Activated T-helper 9 cell treated with anti-CD3 and anti-CD28 coated beads, Interleukin-2, amount 50 U/mL, for 16 hours (primary cell): ENCODE measurements around the gene DYSF.

ENCODE experiments used
- DNase-seq: peaks from one replicate; pipeline ENCODE4 v3.0.0-alpha.2; 2020; ENCODE audit warnings: low read depth

Gene DYSF

DNA sequence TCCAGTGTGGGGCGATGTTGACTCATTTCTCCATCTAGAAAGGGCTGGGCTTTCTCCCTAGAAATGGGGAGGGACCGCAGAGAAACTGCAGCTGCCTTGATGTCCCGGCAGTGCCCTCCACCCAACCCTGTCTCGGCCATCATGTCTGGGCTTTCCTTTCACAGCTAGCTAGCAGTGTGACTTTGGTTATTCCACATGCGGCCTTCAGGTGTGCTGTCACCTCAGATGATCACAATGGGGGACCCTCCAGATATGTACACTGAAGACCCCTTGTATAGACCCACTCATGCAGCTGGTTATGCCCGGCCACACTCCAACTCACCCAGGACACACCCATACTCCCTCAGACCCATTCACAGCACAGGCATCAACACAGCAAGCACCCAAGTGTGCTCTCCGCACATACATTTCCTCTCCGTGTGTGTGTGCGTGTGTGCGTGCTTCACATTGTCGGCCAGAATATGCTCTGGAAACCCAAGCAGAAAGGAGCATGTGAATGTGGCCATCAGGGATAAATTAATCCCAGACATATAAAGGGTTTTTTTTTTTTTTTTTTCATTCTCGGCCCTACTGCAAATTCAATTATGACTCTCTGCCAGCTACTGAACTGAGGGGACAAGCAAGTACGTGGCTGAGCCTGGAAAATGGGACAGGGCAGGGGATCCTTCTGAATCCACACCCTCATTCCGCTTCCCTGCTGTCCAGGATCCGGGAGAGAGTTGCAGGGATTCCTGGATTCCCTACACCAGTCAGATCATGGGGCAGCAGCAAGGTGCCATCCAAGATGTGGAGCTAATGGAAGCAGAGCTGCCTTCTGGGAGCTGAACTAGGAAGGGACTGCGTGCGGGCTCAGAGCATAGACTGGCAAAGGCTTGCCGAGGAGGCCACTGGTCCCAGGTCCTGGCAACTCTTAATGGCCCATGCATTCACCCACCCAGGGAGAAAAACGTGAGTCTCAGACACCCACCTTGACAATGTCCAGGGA, 240.2 kb downstream of the DYSF start:
- no peak for DNase-seq

DNA sequence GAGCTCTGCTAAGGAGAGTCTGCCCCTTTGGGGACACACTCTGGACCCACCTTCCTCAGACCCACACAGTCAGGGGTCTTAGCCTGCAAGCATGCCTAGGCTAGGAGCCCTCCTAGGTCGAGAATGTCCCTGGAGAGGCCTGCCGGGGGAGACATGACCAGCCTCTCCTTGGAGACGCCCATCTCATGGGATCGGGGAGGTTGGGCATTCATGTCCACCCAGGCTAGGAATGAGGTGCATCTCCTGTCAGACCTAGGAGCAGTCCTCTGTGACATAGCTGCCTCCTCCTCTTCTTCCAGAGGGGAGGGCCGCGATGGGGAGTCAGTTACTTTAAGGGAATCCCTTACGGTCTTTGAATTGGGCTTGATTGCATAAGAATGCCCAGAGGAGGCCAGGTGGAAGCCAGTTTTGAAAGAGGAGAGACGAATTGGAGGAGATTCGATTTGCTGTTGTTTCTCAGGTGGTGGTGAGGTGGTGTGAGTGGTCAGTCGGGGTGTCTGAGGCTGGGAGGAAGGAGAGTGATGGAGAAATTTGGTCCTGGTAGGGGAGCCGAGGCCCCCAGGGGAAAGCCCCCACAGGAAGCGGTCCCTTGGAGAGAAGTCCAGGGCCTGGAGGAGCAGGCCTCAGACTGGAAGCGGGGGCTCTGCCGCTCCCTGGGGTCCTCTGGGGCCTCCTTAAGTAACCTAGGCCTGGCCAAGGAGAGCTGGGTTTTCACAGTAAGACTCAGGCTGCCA, 241.3 kb downstream of the DYSF start:
- no peak for DNase-seq

DNA sequence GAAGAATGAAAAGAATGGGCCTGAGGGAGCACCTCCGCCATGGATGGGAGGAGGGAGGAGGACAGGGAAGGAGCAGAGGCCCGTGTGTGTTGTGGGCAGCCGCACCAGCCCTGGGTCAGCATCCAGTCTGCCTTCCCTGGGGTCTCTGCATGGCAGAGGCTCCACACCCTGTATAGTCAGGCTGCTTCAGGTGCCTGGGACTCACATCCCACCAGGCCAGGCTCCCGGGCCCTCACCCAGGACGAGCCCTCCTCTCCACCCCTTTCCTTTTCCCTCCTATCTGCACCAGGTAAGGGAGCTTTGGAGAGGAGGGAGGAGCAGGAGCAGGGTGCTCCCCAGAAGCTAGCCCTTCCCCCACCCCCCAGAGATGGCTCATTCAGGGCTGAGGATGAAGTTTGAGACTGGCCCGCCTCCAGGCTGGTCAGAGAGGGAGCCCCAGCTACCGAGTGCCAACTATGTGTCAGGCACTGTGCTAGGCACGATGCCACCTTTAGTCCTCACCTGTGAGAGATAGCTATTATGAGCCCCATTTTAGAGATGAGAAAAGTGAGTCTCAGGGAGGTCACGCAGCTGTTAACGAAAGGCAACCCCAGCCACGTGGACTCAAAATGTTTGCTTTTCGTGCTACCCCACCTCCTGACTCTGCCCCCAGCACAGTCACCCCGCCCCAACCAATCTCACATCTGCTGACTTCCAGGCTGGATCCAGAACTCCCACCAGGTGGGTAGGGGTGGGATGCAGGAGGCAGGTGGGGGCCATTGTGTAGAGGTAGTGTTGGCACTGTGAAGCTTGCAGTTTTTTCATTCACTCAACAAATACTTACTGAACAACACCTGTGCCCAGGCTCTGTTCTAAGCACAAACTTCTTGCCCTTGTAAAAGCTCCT, 242.1 kb downstream of the DYSF start:
- no peak for DNase-seq

DNA sequence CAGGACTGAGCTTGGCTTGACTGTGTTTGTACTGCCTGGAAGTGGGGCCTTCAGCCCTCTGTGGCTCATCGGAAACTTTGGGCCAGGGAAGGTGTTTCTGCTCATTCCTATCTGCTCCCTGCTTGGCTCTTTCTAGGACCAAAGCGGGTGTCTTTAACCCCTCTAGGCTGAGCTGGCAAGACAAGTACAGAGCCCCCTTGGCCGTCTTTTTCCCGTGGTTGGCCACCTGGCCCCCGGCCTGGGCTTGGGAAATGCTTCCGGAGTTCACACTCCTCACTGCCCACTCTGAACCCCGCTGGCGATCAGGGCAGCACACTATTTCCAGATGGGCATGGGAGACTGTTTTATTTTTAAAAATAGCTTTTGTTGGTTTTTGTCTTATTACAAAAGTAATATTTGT, 243.0 kb downstream of the DYSF start:
- DNase-seq: no peak

DNA sequence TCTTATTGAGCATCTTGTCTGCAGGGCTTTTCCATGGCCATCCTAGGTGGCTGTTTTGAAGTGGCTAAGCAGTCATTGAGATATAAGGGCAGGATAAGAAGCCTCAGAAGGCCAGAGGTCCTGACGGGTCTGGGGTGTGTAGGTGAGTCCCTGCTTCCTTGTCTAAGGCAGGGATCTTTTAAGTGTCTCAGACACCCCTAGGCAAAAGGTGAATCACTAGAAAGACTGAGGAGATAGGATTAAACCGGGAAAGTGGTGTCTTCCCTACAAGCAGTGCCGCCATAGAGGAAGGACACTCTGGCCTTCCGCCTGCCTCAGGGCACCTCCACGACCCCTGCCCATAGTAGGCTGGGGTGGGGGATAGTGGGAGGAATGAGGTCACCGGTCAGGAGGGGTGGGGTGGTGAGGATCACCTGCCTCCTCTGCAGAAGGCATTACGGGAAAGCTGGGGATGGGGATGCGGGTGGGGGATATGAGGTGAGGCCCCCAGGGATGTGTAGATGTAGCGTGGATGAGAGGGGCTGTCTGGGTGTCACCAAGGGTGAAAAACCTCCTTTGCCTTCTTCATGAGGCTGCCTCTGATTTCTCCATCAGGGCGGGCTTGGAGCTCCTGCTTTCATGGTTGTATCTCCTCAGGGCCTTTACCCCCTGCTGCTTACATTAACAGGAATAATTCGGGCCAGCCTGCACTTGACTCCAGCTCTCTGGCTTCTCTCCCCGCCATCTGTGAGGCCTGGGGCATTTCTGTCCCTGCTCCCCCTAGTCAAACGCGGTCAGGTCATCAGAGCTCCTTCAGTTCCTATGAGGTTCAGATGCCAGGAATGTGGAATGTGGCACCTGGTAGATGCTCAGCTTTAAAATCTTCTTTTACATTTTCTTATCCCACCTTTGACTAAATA, 244.0 kb downstream of the DYSF start:
- DNase-seq: no peak

DNA sequence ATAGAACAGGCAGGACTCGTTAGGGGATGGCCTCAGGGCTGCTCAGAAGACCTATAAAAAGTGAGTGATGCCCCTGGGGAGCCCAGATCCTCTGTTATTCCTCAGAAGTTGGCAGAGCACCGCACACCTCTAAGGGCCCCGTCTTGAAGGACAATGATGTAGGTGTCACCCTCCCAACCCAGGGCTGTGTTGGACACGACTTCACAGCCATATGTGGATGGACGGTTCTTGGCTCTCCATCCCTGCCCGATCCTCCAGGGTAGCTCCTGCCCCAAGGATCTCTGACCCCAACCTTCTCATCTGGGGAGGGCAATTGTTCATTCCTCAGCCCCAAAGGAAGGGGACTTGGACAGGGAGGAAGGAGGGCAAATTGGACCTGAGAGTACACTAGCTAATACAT, 246.1 kb downstream of the DYSF start:
- DNase-seq: no peak

DNA sequence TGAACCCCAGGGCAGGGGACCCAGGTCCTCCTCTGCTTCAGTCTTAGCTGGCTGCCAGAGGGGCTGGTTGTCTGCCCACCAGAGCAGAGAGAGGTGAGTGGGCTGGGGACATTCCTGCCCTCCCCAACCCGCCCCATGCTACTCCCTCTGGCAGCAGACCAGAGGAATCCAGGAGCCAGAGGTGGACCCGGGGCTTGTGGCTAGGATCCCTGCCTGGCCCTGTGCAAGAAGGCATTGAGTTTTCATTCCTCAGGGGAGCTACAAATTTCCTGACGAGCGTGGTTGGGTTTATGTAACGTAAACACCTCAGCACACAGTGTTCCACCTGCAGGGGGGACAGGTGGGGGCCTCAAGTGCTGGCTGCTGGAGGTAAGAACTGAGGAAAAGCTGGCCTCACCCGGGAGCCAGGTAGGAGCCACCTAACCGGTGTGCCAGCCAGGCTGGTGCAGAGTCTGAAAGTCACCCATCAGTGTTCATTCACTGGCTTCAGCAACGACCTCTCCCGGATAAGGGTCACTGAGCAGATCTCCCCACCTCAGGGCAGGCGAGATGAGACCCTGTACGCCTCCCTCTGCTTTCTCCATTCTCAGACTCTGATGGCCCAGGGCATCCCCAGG, 246.8 kb downstream of the DYSF start:
- DNase-seq: no peak

DNA sequence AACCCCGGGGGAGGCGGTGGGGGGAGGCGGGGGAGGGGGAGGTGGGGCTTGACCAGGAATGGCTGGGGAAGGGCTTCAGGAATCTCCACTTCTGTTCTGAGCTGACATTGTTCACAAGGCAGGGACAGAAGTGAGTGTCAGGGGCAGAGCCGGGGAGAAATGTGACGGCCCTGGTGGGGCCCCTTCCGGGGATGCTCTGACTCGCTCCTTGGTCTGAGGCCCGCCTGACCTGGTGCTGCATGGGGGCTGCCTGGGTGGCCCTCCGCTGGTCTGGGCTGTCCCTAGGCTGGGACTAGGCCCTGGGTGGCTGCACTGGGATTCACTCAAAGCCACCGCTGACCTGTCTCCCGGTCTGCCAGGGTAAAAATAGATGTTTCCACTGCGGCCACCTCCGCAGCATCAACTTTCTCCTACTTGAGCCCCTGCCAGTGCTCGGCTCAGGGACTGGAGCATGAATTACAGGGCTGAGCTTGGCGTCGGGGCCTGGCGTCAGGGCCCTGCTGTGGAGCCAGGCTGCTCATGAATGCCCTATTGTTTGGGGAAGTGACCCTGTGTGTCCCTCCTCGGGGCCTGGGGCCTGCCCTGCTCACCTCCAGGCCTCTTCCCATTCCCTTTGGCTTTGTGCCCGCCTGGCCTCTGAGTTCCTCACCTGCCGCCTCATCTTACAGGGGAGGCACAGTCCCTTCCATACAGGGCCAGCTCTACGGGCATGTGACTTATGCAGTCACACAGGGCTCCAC, 247.5 kb downstream of the DYSF start:
- no peak for DNase-seq

DNA sequence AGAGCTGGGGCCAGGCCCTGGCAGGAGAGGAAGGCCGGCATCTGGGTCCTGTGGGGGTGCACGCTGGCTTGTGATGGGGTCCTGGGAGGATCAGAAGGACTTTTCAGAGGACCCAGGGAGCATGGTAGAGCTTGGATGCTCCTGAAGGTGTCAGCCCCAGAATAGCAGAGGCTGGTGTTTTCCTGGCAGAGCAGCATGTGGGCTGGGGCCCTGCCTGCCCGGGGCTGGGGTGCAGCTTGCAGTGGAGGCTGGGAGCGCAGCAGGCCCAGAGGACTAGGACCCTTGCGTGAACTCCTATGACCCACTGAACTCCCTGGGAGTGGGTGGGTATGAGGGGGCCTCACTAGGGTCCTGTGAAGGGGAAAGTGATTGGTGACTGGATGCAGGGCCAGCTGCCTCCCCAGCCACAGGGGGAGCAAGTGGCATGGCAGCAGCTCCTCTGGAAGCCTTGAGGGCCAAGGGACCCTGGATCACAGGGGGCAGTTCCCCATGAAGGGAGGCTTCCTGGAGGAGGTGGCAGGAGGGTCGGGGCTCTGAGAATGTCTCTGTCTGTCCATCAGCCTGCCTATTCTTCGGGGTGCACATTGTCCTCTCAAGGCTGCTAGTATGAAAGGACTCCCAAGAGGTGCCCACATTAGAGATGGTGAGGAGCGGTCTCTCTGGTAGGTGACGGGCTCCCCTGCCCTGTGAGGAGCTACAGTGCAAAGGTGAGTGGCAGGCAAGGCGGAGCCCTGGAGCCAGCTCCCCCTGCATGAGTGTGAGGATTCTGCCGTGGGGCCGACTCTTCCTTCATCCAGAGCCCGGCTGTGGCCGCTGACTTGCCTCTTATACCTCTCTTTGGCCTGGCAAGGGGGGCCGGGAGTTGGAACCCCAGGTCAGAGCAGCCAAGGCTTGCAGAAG, 249.0 kb downstream of the DYSF start:
- no peak for DNase-seq

DNA sequence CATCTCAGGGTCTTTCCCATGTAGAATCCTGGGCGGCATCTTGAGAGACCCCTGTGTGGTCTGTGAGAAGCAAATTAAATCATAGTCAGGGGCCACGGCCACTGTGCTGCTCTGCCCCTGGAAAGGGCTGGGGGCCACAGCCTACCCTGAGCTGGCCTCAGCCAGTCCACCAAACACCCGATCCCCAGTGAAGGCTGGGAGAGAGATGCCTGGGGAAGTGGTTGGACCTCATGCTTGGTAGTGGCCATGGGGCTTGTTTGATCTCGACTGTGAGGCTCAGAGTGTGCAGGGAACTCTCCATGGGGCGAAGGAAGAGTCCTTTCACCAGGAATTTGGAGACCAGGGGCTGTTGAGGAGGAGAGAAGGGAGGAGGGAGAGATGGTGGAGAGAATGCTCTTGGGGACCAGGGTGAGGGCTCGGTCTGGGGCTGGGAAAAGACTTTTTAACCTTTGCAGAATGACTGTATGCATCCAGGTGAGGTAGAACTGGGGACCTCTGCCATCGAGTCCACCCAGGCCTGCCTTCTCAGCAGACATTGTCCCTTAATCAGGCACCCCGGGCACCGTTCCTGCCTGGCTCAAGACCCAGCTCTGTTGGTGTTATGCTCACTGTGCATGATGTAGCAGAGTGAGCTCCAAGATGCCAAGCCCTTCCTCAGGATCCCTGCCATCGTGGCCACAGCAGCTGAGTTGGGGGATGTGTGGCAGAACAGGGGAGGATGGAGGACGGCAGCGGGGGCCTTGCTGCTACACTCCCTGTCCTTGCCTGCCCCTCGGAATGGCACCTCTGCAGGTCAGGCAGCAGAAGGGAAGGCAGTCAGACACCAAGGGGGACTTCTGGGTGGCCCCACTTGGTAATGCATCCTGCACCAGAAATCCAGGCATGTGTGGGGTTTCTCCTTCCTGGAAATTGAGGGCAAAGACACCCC, 249.9 kb downstream of the DYSF start:
- no peak for DNase-seq

DNA sequence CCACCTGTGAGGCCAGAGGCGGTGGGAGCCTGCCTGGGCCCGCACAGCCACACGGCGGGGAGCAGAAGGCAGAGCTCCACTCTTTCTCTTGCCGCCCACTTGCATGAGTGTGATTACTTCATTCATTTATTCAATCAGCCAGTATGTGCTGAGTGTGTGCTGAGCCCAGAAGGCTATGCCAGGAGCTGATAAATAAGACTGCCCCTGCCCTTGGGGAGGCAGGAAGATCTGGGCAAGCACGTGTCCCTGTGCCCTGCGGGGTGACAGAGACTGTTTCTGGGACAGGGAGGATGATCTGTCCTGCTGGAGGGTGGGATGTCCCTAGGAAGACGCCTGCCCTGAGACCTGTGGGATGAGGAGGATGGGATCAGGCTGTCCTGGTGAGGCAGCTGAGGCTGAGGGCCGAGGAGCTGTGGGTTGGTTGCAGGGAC, 250.8 kb downstream of the DYSF start:
- no peak for DNase-seq

DNA sequence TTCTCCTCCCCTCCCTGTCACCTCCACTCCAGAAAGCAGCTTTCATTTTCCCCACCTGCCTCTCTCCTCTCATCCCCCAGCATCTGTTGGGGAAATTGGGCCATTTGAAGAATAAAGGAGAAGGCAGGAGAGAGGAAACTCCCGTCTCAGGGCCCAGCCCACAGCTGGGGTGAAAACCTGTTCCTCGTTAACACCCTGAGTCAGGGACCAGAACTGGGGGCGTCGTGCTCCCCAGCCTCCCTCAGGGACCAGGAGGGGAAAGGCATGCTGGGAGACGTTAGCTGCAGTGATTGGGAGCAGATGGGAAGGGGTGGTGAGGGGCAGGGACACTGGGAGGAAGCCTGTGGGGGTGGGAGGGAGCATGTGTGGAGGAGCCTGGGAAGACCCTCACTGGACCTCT, 251.3 kb downstream of the DYSF start:
- no peak for DNase-seq

DNA sequence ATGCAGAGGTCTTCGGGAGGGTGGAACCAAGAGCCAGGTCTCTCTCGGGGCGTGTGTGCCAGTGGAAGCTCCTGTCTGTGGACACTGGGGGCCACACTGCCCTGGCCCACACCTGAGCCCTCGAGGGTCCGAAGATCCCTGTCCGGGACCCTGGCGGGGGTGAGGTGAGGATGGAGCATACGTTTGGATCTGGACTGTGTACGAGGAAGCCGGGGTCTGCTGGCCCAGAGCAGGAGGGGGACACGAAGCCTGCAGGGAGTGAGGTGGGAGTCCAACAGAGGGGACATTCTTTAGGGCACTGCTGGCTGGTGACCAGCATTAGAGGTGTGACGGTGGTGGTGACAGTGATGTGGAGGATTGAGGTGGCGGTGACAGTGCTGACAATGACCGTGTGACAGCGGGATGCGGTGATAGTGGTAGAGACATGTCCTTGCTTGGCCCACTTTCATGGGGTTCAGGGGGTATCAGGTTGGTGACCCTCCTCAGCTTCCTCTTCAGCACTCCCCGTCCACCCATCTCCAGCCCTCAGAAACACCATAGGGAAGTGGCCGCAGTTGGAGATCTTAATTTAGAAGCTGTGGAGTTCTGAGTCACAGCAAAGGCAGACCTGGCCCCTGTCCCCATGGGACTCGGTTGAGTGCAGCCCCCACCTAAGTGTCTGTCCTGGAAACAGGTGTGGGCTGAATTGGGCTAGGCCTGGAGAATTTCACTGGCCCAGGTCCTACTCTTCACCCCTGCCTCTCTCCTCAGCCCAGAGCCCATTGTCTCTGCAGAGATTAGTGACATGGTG, 252.0 kb downstream of the DYSF start:
- DNase-seq: no peak

DNA sequence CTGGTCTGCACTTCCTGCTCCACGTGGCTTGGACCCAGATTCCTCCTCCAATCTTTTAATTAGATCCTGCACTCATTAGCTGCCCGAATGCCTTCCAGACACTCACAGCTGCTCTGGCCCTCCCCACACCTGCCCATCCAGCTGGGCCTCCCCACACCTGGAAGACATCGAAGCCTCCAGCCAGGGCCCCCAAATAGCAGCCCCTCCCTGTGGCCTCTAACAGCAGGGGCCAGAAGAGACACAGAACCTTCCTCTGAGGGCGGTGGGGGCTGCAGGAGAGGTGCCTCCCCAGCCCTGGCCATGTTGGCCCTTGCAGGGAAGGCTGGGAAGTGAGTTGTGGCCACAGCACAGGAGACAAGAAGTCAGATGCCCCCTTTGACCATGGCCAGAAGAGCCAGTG, 252.8 kb downstream of the DYSF start:
- DNase-seq: no peak

DNA sequence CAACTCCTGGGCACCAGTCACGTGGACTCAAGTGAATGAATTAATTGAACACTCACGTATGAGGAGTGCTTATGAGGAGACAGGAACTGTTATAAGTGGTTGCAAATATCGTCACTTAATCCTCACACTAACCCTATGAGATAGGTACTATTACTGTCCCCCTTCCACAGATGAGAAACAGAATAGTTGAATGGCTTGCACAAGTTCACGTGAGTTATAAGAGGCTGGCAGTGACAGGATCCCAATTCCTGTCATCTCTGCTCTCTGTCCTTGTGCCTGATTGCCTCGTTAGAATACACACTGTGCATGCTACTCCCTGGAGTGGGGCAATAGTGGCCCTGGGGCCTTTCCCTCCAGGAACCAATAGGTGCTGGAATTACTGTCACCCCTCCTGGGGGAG, 253.5 kb downstream of the DYSF start:
- DNase-seq: no peak

DNA sequence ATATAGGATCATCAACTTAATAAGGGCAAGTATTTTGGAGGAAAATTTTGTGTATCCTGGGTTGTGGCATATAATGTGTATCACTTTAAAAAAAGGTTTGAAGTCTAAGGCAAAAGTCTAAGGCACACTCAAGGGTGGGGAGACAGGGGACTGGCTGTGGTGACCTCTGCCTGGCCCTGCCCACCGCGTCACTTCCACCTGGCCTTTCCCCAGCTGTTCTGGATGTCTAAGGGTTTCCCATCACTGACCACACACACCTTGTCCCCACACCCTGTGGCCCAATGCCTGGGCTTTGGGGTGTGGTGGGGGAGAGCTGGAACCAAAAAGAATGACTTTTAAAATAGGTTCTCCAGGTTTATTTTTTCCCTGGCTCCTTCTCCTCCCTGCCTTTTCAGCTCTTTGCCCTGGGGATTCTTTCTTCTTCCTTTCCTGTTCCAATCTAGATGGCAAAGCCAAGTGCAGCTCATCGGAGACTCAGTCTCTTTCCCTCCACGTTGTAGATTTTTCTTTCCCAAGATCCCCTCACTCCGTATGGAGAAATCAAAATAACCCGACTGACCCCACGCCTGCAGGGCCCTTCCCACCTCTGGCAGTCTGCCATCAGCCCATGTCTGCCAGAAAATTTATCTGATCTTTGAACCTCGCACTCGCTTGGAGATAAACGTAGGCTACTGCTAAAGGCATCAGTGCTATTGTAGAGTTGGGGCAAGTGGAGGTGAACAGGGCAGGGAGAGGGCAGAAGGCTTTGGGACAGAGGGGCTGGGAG, 257.2 kb downstream of the DYSF start:
- DNase-seq: no peak
